Endothelial cell of umbilical vein (primary cell): ENCODE results near the gene UBE2QL1.

Experiments used
- CTCF ChIP-seq, 2 donors: IDR thresholded peaks; 1 replicate in 1 of 2; 2 replicates in 1 of 2; pipeline ENCODE4 v1.5.1; 2011; ENCODE audit warnings: low read length in 2 of 2, mild to moderate bottlenecking in 2 of 2, moderate library complexity in 2 of 2, control low read depth in 1 of 2, inconsistent platforms in 1 of 2, low read depth in 1 of 2; ENCODE audit not compliant: insufficient read depth in 1 of 2; ENCODE audit errors: extremely low read depth in 1 of 2
- EZH2 ChIP-seq: IDR thresholded peaks from 2 replicates; pipeline ENCODE4 v1.6.1; 2012; ENCODE audit warnings: borderline replicate concordance, low read depth, mild to moderate bottlenecking, moderate library complexity, low read length, inconsistent platforms; ENCODE audit not compliant: severe bottlenecking
- GATA2 ChIP-seq: IDR thresholded peaks from 2 replicates; pipeline ENCODE4 v1.7.0; 2011; ENCODE audit warnings: low read depth, mild to moderate bottlenecking, moderate library complexity, mixed read lengths, low read length; ENCODE audit not compliant: insufficient read length, insufficient read depth
- MAX ChIP-seq: IDR thresholded peaks from 2 replicates; pipeline ENCODE4 v1.6.1; 2011; ENCODE audit not compliant: insufficient read depth, insufficient read length
- MYC ChIP-seq: IDR thresholded peaks from one replicate; pipeline ENCODE4 v1.6.1; 2011; ENCODE audit warnings: mild to moderate bottlenecking, low read depth, low read length
- POLR2A ChIP-seq: IDR thresholded peaks from 2 replicates; pipeline ENCODE4 v1.6.1; 2012; ENCODE audit warnings: low read depth, mild to moderate bottlenecking, control low read depth, low read length
- POLR2AphosphoS5 ChIP-seq: IDR thresholded peaks from 2 replicates; pipeline ENCODE4 v1.6.1; 2012; ENCODE audit warnings: low read depth, mild to moderate bottlenecking, control low read depth, low read length, moderate library complexity; ENCODE audit not compliant: insufficient read depth

DNA sequence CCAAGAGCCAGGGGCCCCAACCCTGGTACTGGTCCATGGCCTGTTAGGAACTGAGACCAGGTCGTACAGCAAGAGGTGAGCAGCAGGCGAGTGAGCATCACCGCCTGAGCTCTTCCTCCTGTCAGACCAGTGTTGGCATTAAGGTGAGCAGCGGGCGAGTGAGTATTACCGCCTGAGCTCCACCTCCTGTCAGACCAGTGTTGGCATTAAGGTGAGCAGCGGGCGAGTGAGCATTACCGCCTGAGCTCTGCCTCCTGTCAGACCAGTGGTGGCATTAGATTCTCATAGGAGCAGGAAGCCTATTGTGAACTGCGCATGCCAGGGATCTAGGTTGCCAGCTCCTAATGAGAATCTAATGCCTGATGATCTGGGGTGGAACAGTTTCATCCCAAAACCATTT is 31.0 kb upstream of the UBE2QL1 start:
- TF ChIP-seq POLR2A (no peak), CTCF (IDR thresholded peaks at IDR 0.05; ENCODE audit: extremely low read depth in 1 of 2, insufficient read depth in 1 of 2, low read depth in 1 of 2, low read length in 2 of 2) (no peak), MAX (no peak), EZH2 (no peak), MYC (no peak), GATA2 (no peak), POLR2AphosphoS5 (no peak)
